Neutrophil (primary cell): ENCODE data around the gene SLC34A1.

Experiments used
- H3K27ac ChIP-seq: fragments of 200-600 bp; sonication (generic); 2 replicates; pipeline ENCODE4 v1.5.1; 2016; ENCODE audit warnings: mild to moderate bottlenecking, moderate library complexity
- H3K27me3 ChIP-seq: fragments of 200-600 bp; sonication (generic); 2 replicates; pipeline ENCODE4 v1.6.0; 2016; ENCODE audit warnings: mild to moderate bottlenecking
- H3K36me3 ChIP-seq: fragments of 200-600 bp; sonication (generic); 2 replicates; pipeline ENCODE4 v1.5.1; 2017
- H3K4me1 ChIP-seq, 2 experiments: fragments of 200-600 bp in 1 of 2; sonication (generic) in 1 of 2; 1 replicate in 1 of 2; 2 replicates in 1 of 2; pipeline versions ENCODE4 v1.5.1 to v1.6.1; 2013 to 2016; ENCODE audit warnings: low read depth in 1 of 2, low read length in 1 of 2, mild to moderate bottlenecking in 1 of 2, moderate library complexity in 1 of 2; ENCODE audit not compliant: control insufficient read depth in 1 of 2, insufficient read depth in 1 of 2
- H3K4me3 ChIP-seq, 2 experiments: fragments of 200-600 bp in 1 of 2; sonication (generic) in 1 of 2; 1 replicate in 1 of 2; 2 replicates in 1 of 2; pipeline ENCODE4 v1.5.1; 2013 to 2016; ENCODE audit warnings: low read depth in 1 of 2, low read length in 1 of 2, mild to moderate bottlenecking in 1 of 2, moderate library complexity in 1 of 2
- H3K9me3 ChIP-seq: fragments of 200-600 bp; sonication (generic); 2 replicates; pipeline ENCODE4 v1.5.1; 2016
- CTCF ChIP-seq: fragments of 200-600 bp; sonication (generic); IDR thresholded peaks from 2 replicates; pipeline ENCODE4 v1.5.1; 2016; ENCODE audit warnings: antibody characterized with exemption

SLC34A1 gene

GRCh38 chr5:177369645-177370440, 14.4 kb upstream of the SLC34A1 start:
- Histone ChIP-seq H3K4me1 (peaks cover 27 to 56% of the 10 kb centered on the region in 2 experiments), H3K36me3 (peaks cover 95% of the 10 kb centered on the region), H3K9me3 (no peaks in the 10 kb centered on the region), H3K27me3 (no peaks in the 10 kb centered on the region), H3K4me3 (peak overlapping the region in 1 of 2 experiments; percentile 59), H3K27ac (peak overlapping the region; percentile 81)
- no peak for TF ChIP-seq CTCF

GRCh38 chr5:177370488-177371119, 13.6 kb upstream of the SLC34A1 start:
- peak overlapping the region in 1 of 2 experiments; percentile 59 for H3K4me3 ChIP-seq
- no peaks in the 10 kb centered on the region for H3K9me3 ChIP-seq
- peaks cover 25 to 54% of the 10 kb centered on the region in 2 experiments for H3K4me1 ChIP-seq
- H3K27ac ChIP-seq, result peak overlapping the region; percentile 81
- H3K27me3 ChIP-seq, result no peaks in the 10 kb centered on the region
- peaks cover 96% of the 10 kb centered on the region for H3K36me3 ChIP-seq
- peak; percentile 80 for TF ChIP-seq CTCF

- Histone ChIP-seq H3K4me1 (peaks cover 25 to 54% of the 10 kb centered on the region in 2 experiments), H3K9me3 (no peaks in the 10 kb centered on the region), H3K36me3 (peaks cover 88% of the 10 kb centered on the region), H3K4me3 (peak overlapping the region; percentile 38 to 59), H3K27me3 (no peaks in the 10 kb centered on the region), H3K27ac (peak overlapping the region; percentile 81)
- no peak for TF ChIP-seq CTCF
Measured at GRCh38 chr5:177371120-177372033, 12.9 kb upstream of the SLC34A1 start.

GRCh38 chr5:177372034-177372896, 12.0 kb upstream of the SLC34A1 start:
- Histone ChIP-seq H3K4me3 (peak overlapping the region; percentile 38 to 59), H3K9me3 (no peaks in the 10 kb centered on the region), H3K4me1 (peaks cover 25 to 54% of the 10 kb centered on the region in 2 experiments), H3K36me3 (peaks cover 79% of the 10 kb centered on the region), H3K27me3 (no peaks in the 10 kb centered on the region), H3K27ac (peak overlapping the region; percentile 81)
- TF ChIP-seq CTCF, result no peak

- Histone ChIP-seq H3K9me3 (no peaks in the 10 kb centered on the region), H3K27me3 (no peaks in the 10 kb centered on the region), H3K36me3 (peaks cover 72% of the 10 kb centered on the region), H3K4me1 (peaks cover 25 to 54% of the 10 kb centered on the region in 2 experiments), H3K27ac (peak overlapping the region; percentile 81), H3K4me3 (peak overlapping the region in 1 of 2 experiments; percentile 59)
- no peak for TF ChIP-seq CTCF
Measured at GRCh38 chr5:177372910-177373309, 11.3 kb upstream of the SLC34A1 start.
